ENCODE data around the gene F5.

- TF ChIP-seq MAX (IDR thresholded peaks at IDR 0.05) (peak; percentile 25; the same call in 1 of the 2 replicates), FOXM1 (IDR thresholded peaks at IDR 0.05; ENCODE audit: borderline replicate concordance, low read depth) (peak; percentile 66; the same call in 1 of the 2 replicates), EP300 (IDR thresholded peaks at IDR 0.05; ENCODE audit: borderline replicate concordance) (peak; percentile 73), REST (IDR thresholded peaks at IDR 0.05; ENCODE audit: low read depth) (no peak), CREB1 (IDR thresholded peaks at IDR 0.05; ENCODE audit: low read depth) (no peak), RAD21 (IDR thresholded peaks at IDR 0.05; ENCODE audit: low read depth) (no peak), USF1 (IDR thresholded peaks at IDR 0.05) (peak; percentile 52)
These were observed 57.1 kb downstream of the F5 start for GRCh38 chr1:169529068-169529642.

Measured in Ishikawa (cell line).